ENCODE results near the gene PLXNA4. TPM values are rescaled to one million over a fixed set of nuclear protein-coding genes. Genes with fewer than 3 reads are reported as not detected.

The PLXNA4 gene
- polyA plus RNA-seq, 2 of the 4 experiments (the other 2 are of a cell fraction): 0.12 to 0.34 TPM

GRCh38 chr7:132379292-132379691 lies 197.0 kb downstream of the PLXNA4 start:
- no peak for ATAC-seq
- Histone ChIP-seq H3K4me1 (no peaks in the 10 kb centered on the region), H3K4me3 (no peak overlapping the region), H3K27ac (no peak overlapping the region), H3K9me3 (no peaks in the 10 kb centered on the region), H3K4me2 (no peak overlapping the region)
- ChIA-PET POLR2A (no interaction called here), CTCF (interaction anchor here (0.8 kb wide), 1 partner anchor 14 kb away, joined by 3 read pairs; no protein-coding TSS in a partner anchor)
- 36% methylated on average over 1 of the region's 1 CpG for WGBS (ENCODE audit: missing lambda C conversion rate)
- FAIRE-seq: no peak
- no peak for DNase-seq (ENCODE audit: low read depth in 1 of 2, low spot score in 1 of 2)
- no peak for TF ChIP-seq NFE2L2 (conservative IDR thresholded peaks at IDR 0.05; ENCODE audit: low read length)
- no peak for TF ChIP-seq PBX3 (IDR thresholded peaks at IDR 0.05)
- no peak for TF ChIP-seq SMC3 (IDR thresholded peaks at IDR 0.05)

- TF ChIP-seq FOSB (CRISPR knock-in tag; IDR thresholded peaks at IDR 0.05): no peak
- FAIRE-seq (no peak), ATAC-seq (no peak), DNase-seq (ENCODE audit: low read depth in 1 of 2, low spot score in 1 of 2) (no peak)
- no peak overlapping the region for H3K4me3 ChIP-seq
- H3K4me2 ChIP-seq: no peak overlapping the region
- CTCF ChIA-PET: interaction anchor here (0.9 to 1.3 kb wide), 2 partner anchors 59 to 108 kb away, joined by 3 read pairs; no protein-coding TSS in a partner anchor
- POLR2A ChIA-PET: no interaction called here
- no peaks in the 10 kb centered on the region for H3K9me3 ChIP-seq
- no peaks in the 10 kb centered on the region for H3K4me1 ChIP-seq
- H3K27ac ChIP-seq: no peak overlapping the region
- 43% methylated on average over 8 of the region's 8 CpGs for WGBS (ENCODE audit: missing lambda C conversion rate)
Observed at GRCh38 chr7:132377703-132378584, 198.3 kb downstream of the PLXNA4 start.

- H3K4me3 ChIP-seq: no peak overlapping the region
- H3K27ac ChIP-seq: no peak overlapping the region
- no peaks in the 10 kb centered on the region for H3K4me1 ChIP-seq
- 22% methylated on average over 2 of the region's 2 CpGs for whole genome bisulfite sequencing (ENCODE audit: missing lambda C conversion rate)
- POLR2A ChIA-PET: no interaction called here
- ATAC-seq (no peak), DNase-seq (ENCODE audit: low read depth in 1 of 2, low spot score in 1 of 2) (no peak), FAIRE-seq (no peak)
- CTCF ChIA-PET: interaction anchor here (0.9 kb wide), 1 partner anchor 109 kb away, joined by 3 read pairs; no protein-coding TSS in a partner anchor
- no peak overlapping the region for H3K4me2 ChIP-seq
- H3K9me3 ChIP-seq: no peaks in the 10 kb centered on the region
- TF ChIP-seq HOXB13 (CRISPR knock-in tag; IDR thresholded peaks at IDR 0.05; ENCODE audit: low read depth) (no peak), MAX (IDR thresholded peaks at IDR 0.05) (no peak), ZC3H11A (IDR thresholded peaks at IDR 0.05) (no peak), HDAC2 (IDR thresholded peaks at IDR 0.05) (no peak), ZNF302 (CRISPR knock-in tag; IDR thresholded peaks at IDR 0.05) (no peak), GATA3 (IDR thresholded peaks at IDR 0.05; ENCODE audit: borderline replicate concordance) (no peak), ESRRA (IDR thresholded peaks at IDR 0.05; ENCODE audit: borderline replicate concordance, low read length) (no peak), JUN (IDR thresholded peaks at IDR 0.05) (no peak), FOXS1 (CRISPR knock-in tag; IDR thresholded peaks at IDR 0.05) (no peak), NFE2L2 (conservative IDR thresholded peaks at IDR 0.05; ENCODE audit: low read length) (no peak), PBX3 (IDR thresholded peaks at IDR 0.05) (no peak)
Observed at GRCh38 chr7:132377015-132377414, 199.3 kb downstream of the PLXNA4 start.

GRCh38 chr7:132376361-132377013 lies 199.8 kb downstream of the PLXNA4 start:
- ChIA-PET POLR2A (no interaction called here), CTCF (interaction anchor here (0.9 kb wide), 2 partner anchors 58 to 110 kb away, joined by 3 read pairs; no protein-coding TSS in a partner anchor)
- H3K4me2 ChIP-seq: no peak overlapping the region
- TF ChIP-seq CTCF (IDR thresholded peaks at IDR 0.05) (no peak), KDM5A (IDR thresholded peaks at IDR 0.05) (no peak), RNF2 (IDR thresholded peaks at IDR 0.05; ENCODE audit: borderline replicate concordance, low read depth) (no peak), CBX8 (IDR thresholded peaks at IDR 0.05) (no peak)
- ATAC-seq (no peak), FAIRE-seq (no peak), DNase-seq (ENCODE audit: low read depth in 1 of 2, low spot score in 1 of 2) (no peak)
- no peak overlapping the region for H3K4me3 ChIP-seq
- H3K27ac ChIP-seq: no peak overlapping the region
- no peaks in the 10 kb centered on the region for H3K9me3 ChIP-seq
- WGBS (ENCODE audit: missing lambda C conversion rate): 35% methylated on average over 4 of the region's 5 CpGs
- no peaks in the 10 kb centered on the region for H3K4me1 ChIP-seq

All from A549 (cell line).